Raji (cell line): ENCODE measurements around the gene KIF24.
A peak's percentile ranks its signal among the peaks of the same experiment; 100 is the strongest.

Experiments
- POLR2A ChIP-seq: IDR thresholded peaks from 2 replicates; pipeline ENCODE4 v1.6.1; 2011; ENCODE audit warnings: low read depth, low read length, control low read depth; ENCODE audit not compliant: insufficient read depth

The KIF24 gene

GRCh38 chr9:34328987-34329832 lies at the start of gene KIF24, which contains the start of gene NUDT2:
KIF24 (minus strand) TSS chr9:34329268; CDS start chr9:34311346, 17,922 bp downstream.
NUDT2 (plus strand) TSS chr9:34329569; CDS start chr9:34339040, 9,471 bp downstream.
- peak; percentile 78 for TF ChIP-seq POLR2A

GRCh38 chr9:34378376-34379060 lies 49.5 kb upstream of the KIF24 start:
- TF ChIP-seq POLR2A: no peak

- TF ChIP-seq POLR2A: no peak
Measured at GRCh38 chr9:34377404-34377746, 48.3 kb upstream of the KIF24 start.

GRCh38 chr9:34376596-34377403 lies 47.7 kb upstream of the KIF24 start, which contains the start of gene MYORG:
MYORG (minus strand) TSS chr9:34376898; CDS start chr9:34372943, 3,955 bp downstream.
- TF ChIP-seq POLR2A: peak; percentile 81

GRCh38 chr9:34375901-34376595 lies 47.0 kb upstream of the KIF24 start:
- no peak for TF ChIP-seq POLR2A

GRCh38 chr9:34374905-34375552 lies 46.0 kb upstream of the KIF24 start:
- TF ChIP-seq POLR2A: no peak

GRCh38 chr9:34374339-34374738 lies 45.3 kb upstream of the KIF24 start:
- TF ChIP-seq POLR2A: no peak

GRCh38 chr9:34373749-34374148 lies 44.7 kb upstream of the KIF24 start:
- TF ChIP-seq POLR2A: no peak

- TF ChIP-seq POLR2A: no peak
Measured at GRCh38 chr9:34372467-34373011, 43.5 kb upstream of the KIF24 start.

GRCh38 chr9:34371886-34372466 lies 42.9 kb upstream of the KIF24 start:
- TF ChIP-seq POLR2A: no peak

GRCh38 chr9:34370970-34371880 lies 42.2 kb upstream of the KIF24 start:
- no peak for TF ChIP-seq POLR2A

GRCh38 chr9:34370335-34370969 lies 41.4 kb upstream of the KIF24 start:
- TF ChIP-seq POLR2A: no peak
